Suppressor macrophage treated with lipopolysaccharide for 1 hour (primary cell): ENCODE results near the gene OSR1.
A peak's percentile ranks its signal among the peaks of the same experiment; 100 is the strongest.

Source experiments
- DNase-seq, 3 donors: peaks; one replicate each; pipeline ENCODE4 v3.0.0-alpha.2; 2020 to 2022

The OSR1 gene

GRCh38 chr2:19357402-19358241, 801 bp downstream of the OSR1 start:
- DNase-seq = no peak

DNA sequence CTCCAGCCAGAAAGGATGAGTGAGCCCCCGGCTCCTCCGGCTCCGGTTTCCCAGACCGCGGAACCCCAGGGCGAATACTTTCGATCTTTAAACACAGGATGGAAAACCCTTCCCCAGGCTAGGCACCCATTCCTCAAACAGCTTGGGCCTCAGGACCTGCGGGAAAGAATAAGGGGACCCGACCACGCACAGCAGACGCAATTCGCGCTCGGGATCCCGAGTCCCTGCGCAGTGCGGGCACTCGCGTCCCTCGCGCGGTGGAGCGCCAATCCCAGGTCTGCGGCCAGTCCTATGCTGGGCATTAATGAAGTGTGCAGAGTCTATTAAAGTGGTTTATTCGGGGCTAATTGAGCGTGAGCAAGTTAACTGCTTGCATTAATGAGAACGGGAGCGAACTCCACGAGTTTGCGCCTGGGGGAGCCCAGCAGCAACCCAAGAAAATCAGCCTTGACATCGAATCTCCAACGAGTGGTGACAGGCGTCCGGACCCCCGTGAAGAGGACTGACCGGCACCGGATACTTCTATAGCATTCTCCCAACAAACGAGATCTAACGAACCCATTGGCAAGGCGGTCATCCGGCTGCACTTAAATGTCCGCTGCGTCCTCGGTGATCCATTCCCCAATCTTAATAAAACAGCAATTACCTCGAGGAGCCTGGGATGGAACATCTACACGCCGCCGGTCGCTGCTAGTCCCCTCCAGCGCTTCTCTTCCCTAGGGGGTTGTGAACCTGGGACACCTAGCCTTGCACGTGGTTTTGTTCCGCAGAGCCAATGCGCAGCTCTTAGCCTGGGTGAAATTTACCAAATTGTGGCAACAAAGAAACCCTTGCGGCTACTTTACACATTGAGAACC, 1.6 kb downstream of the OSR1 start:
- DNase-seq = no peak

DNA sequence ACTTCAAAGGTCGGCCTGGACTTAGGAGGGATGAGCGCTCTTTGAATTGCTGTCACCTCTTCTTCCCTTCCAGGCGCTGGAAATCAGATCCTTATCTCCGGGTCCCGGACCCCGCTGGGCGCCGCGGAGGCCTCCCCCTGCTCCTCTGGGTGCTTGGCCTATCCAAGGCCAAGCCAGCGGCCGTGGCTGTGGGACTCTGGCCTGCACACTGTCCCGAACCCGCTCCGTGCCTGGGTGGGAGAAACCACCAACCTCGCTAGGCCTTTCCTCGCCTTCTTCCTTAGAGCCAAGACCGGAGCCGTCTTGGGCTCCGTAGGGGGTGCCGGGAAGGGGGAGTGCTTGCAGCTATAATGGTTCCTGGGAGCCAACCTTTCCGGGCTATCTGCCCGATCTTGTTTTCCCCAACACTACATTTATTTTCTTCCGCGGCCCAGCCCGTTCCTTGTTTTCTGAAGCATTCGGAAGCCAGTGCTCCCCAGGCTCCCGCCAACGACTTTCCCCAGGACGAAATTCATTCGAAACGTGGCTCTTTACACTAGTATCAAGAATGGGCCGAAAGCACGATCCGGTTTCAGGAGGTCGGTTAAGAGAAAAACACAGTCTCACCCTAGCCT, 2.4 kb downstream of the OSR1 start:
- DNase-seq = no peak

GRCh38 chr2:19355416-19355821, 3.0 kb downstream of the OSR1 start:
- DNase-seq = no peak

- DNase-seq = no peak
Measured at GRCh38 chr2:19355014-19355405, 3.4 kb downstream of the OSR1 start.

- no peak for DNase-seq
Measured at GRCh38 chr2:19353721-19354050, 4.7 kb downstream of the OSR1 start.

GRCh38 chr2:19352946-19353720, 5.3 kb downstream of the OSR1 start:
- no peak for DNase-seq

- peak; percentile 33 to 51 (median 45) for DNase-seq
Measured at GRCh38 chr2:19351899-19352697, 6.3 kb downstream of the OSR1 start.

DNA sequence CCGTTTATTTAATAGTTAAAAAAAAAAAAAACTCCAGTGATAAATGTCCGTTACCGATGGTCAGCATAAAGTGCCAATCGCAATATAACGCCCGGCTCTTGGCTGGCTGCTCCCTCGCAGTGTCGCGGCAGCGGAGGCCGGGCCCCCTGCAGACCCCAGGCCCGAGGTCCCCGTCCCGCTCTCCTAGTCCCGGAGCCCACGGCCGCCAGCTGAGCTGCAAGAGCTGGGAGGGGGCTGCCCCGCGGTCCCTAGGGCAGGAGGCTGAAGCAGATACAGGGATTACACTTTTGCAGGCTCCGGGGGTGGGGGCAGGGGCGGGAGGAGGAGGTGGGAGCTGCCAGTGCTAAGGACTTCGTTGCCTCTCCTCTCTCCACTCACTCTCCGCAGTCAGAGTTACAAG, 6.9 kb downstream of the OSR1 start:
- no peak for DNase-seq

- DNase-seq = no peak
Measured at GRCh38 chr2:19350678-19351401, 7.6 kb downstream of the OSR1 start.

DNA sequence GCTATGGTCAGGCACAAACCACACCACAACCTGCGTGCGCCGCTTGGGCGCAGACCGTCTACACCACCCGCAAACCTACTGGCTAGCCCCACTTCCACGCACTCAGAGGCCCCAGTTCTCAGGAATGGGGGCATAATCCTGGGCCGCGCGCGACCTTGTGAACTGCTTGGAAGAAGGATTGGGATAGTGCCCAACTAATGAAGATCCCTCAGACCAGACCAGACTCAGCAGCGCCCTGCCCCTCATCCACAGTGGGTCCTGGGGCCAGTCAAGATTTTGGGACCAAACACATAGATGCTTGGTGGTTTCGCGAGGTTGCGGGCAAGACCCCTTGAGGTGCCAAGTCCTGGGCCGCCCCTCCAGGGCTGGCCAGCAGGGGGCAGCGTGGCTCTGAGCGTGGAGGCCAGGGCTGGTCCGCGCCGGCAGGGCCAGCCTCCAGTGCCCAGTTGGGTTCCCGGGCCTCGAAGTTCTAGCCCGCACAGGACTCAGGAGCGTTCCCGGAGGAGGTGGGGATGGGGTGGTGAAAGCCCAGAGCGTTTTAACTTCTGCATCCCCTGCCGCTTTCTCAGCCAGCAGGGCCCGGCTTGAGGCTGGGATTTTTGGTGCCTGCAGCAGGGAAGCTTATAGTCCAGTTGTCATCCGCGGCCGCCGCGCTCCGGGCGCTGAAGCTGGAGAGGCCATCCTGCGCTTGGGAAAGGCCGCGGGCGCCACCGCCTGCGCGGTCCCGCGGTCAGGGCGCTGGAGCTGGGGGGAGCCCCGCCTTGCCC, 8.3 kb downstream of the OSR1 start:
- DNase-seq = peak; percentile 73 to 87 (median 79)

DNA sequence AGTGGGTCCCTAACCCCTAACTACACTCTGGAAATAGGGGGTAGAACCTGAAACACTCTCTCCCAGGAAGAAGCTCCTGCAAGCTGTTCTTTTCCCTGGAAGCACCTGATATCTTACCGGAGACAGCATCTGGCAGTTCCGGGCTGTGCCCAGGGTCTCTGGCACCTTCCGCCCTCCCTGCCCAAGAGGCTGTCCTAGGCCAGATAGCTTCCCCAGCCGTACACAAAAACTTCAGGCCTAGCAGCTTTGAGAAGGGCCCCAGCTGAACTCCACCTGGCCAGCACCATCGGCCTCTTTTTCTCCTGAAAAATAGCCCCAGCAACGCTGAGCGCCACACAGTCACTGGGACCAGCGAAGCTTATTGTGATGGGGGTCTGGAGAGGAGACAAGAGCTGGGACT, 9.7 kb downstream of the OSR1 start:
- DNase-seq = no peak

GRCh38 chr2:19347619-19348562, 10.5 kb downstream of the OSR1 start:
- DNase-seq = peak; percentile 97 to 99 (median 98)

- peak in 1 of 3 donors; percentile 36 for DNase-seq
Measured at GRCh38 chr2:19346983-19347618, 11.3 kb downstream of the OSR1 start.

- no peak for DNase-seq
Measured at GRCh38 chr2:19337742-19338141, 20.7 kb downstream of the OSR1 start.

DNA sequence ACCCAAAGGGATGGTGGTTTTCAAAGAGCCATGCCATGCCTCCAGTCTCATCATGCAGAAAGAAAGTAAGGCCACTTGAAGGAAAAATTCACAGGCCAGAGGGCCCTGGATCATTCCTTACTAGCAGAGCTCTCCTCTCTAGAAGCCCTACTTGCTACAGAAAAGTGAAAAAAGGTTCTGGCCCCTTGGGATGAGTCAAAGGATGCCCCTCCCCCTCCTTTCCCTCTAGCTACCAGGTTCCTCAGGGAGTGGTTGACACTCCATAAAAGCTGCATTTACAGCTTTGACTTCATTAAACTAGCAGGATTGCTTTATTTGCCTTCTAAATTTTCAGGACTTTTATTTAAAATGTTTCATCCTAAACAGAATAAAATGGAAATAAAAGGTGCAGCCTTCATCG, 21.2 kb downstream of the OSR1 start:
- no peak for DNase-seq

- no peak for DNase-seq
Measured at GRCh38 chr2:19336781-19337180, 21.6 kb downstream of the OSR1 start.

GRCh38 chr2:19332503-19332902, 25.9 kb downstream of the OSR1 start:
- no peak for DNase-seq

GRCh38 chr2:19331450-19331849, 27.0 kb downstream of the OSR1 start:
- DNase-seq = no peak
